HG03520 (cell line): ENCODE measurements around the gene FTO.
"Not testable (repeated sequence)": the region's sequence is repeated elsewhere in the genome, so short reads cannot be mapped to it uniquely, and the experiment has no call there.

ENCODE experiments used
- ATAC-seq: cut with Tn5 transposase; IDR thresholded peaks from one replicate; pipeline ENCODE4 v1.9.1; 2021; ENCODE audit warnings: mild to moderate bottlenecking, moderate library complexity; ENCODE audit not compliant: unreplicated experiment

Gene FTO

GRCh38 chr16:53817812-53818550 lies 114.0 kb downstream of the FTO start:
- ATAC-seq: no peak

DNA sequence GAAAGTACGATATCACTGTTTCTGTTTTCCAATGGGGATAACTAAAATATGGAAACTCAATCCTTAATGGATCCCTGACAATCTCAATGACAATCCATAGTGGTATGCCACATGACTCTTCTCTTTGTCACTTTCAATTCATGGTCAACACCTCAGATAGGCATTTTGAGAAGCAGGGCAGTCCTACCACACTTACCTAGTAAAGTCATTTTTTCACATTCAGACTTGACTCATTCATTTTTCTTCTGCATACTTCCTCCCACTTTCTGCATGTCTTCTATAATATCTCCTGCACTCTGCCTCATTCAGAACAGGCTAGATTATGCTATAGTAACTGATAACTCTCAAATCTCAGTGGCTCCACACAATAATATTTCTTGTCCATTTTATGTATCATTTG lies 117.5 kb downstream of the FTO start:
- ATAC-seq: no peak

DNA sequence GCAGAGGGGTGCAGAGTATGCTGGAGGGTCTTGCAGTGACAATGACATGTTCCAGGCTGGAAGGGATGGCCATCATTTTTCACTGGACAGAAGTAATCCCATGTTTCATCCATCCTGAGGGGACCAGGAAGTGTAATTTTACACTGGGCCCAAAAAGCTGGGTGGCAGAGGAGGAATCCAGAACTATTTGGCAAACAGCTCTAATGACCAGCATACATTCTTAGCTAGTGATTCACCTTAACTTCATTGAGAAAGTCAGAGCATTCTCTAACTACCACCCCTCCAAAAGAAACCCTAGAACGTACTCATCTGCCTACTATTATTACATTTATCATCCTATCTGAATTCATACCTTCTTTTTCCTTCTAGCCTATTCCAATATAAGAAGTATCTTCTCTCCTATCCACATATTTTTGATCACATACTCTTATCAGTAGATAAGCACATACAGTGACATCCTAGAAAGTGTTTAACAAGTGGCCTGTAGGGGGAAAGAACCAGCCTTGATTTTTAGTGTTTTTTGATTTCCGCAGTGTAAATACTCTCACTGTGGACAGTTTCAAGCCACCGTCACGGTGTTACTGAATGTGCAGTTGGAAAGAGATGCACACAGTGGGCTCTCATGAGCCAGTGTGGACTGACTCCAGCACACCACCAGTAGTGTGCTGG lies 118.1 kb downstream of the FTO start:
- no peak for ATAC-seq

GRCh38 chr16:53822936-53823529 lies 119.1 kb downstream of the FTO start:
- no peak for ATAC-seq

- ATAC-seq: no peak
These were observed 122.7 kb downstream of the FTO start for GRCh38 chr16:53826658-53827057.

GRCh38 chr16:53827741-53828140 lies 123.8 kb downstream of the FTO start:
- no peak for ATAC-seq

GRCh38 chr16:53829186-53829747 lies 125.3 kb downstream of the FTO start:
- no peak for ATAC-seq

GRCh38 chr16:53832896-53833544 lies 129.1 kb downstream of the FTO start:
- no peak for ATAC-seq

DNA sequence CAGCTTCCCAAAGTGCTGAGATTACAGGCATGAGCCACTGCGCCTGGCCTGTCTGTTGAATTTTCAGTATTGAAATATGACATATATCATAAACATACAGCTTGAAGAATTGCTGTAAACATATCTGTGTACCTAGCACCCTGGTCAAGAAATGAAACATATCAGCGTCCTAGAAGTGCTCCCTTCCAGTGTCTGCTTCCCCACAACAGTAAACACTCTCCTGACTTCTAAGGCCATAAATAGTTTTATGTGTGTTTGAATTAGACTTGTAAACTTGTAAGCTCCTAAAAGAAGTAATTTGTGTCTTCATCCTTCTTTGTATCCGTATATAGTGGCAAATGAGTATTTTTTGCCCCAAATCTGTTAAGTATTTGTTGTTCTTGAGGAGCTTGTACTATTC lies 132.2 kb downstream of the FTO start:
- ATAC-seq: no peak

DNA sequence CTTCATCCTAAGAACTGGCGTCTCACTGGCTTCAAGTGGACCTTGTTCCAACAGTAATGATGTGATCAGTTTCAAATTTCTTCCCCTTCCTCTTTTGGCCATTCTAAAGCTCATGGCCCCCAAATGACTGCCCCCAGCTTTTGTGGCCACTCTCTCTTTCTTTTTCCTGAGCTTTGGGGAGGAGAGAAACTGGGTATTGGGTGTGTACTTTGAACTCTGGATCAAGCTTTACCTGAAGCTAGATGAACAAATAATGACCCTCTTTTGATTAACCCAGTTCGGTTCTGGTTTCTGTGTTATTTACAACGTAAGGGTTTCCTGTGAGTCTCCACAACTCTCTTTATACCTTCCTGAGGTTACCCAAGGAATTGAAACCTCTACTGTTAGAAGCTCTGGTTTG lies 132.7 kb downstream of the FTO start:
- no peak for ATAC-seq

DNA sequence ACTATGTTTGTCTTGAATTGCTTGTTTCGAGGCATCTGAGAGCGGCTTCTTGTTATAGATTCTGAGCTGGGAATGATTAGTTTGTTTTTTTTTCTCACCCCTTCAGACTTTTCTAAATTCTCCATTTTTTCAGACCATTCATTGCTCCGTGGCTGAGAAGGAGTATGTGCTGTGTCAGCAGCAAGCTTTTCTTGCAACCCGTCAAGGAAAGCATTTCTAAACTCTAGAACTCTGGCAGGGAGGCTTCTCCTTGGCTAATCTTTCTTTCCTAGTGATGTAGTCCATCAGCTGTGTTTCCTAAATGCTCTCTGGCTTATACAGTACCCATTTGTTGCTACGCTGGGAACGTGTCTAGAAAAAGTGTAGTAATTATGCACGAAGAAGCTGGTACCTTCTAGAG lies 133.5 kb downstream of the FTO start:
- no peak for ATAC-seq

GRCh38 chr16:53839150-53839549 lies 135.2 kb downstream of the FTO start:
- ATAC-seq: no peak

DNA sequence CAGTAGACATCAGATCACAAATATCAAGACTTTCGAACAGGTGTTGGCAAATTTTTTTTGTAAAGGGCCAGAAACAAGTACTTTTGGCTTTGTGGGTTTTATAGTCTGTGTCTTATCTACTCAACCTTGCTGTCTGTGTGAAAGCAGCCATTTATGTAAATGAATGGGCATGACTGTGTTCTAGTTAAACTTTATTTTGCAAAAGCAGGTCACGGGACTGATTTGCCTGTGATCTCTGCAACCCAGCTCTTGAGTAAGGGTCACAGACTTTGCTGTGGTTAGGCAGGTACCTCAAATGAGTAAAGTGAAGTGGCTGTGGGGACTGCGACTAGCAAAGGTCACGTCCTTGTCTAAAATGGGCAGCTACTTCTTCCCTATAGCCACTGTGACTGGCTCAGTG lies 136.5 kb downstream of the FTO start:
- no peak for ATAC-seq

- no peak for ATAC-seq
These were observed 137.9 kb downstream of the FTO start for GRCh38 chr16:53841884-53842283.

- ATAC-seq: no peak
These were observed 139.1 kb downstream of the FTO start for GRCh38 chr16:53843084-53843483.

DNA sequence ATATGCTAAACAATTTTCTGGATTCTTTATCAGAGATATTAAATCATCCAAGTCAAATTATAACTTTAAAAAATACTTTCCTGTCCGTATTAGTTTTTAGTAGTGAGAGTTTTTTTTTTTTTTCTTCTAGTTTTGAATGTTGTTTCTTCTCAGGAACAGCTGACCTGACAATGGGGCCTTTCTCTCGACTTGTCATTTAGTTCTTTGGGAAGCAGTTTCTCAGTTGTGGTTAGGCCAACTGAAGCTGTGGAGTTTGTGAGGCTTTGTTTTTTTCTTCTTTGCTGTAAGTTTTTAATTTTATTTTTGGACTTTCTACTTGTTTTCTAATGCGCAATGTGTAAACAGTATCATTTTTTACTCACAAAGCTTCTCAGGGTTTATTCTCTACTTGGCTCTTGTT lies 140.8 kb downstream of the FTO start:
- no peak for ATAC-seq

DNA sequence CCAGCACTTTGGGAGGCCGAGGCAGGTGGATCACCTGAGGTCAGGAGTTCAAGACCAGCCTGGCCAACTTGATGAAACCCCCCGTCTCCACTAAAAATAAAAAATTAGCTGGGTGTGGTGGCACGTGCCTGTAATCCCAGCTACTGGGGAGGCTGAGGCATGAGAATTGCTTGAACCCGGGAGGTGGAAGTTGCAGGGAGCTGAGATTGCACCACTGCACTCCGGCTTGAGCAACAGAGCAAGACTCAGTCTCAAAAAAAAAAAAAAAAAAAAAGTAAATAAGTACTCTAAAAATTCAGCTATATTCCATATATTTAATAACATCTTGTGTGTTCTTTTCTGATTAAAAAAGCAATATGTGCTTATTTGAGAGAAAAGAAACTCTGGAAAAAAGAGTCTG lies 142.6 kb downstream of the FTO start:
- not testable (repeated sequence) for ATAC-seq

- no peak for ATAC-seq
These were observed 143.0 kb downstream of the FTO start for GRCh38 chr16:53846971-53847370.

DNA sequence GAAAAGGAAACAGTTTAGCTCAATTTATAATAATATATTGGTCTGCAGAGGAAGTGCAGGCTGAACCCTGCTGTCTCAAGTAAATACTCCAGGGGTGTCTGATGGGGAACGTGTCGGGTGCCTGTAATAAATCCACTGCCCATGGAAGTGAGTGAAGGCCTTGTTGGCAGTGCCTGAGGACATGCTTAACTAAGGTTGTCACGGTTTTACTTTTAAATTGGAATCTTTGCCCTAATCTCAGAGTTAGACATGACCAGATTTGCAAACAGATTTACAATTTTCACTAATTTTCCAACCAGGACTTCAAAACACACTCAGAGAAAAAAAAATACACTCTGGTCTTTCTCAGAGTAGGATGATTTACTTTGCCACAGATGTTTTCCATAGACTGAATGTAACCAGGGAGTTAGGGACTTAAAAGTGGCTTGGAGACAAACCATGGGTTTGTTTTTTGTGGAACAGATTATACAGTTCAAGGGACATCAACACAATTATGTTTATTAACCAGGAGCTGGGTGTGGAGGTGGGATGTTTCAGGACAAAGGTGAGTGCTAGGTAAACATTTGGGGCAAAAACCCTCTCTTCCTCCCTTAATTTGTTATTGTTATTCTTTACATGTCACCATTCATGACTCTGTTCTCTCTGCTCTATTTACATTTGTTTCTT lies 144.5 kb downstream of the FTO start:
- no peak for ATAC-seq

DNA sequence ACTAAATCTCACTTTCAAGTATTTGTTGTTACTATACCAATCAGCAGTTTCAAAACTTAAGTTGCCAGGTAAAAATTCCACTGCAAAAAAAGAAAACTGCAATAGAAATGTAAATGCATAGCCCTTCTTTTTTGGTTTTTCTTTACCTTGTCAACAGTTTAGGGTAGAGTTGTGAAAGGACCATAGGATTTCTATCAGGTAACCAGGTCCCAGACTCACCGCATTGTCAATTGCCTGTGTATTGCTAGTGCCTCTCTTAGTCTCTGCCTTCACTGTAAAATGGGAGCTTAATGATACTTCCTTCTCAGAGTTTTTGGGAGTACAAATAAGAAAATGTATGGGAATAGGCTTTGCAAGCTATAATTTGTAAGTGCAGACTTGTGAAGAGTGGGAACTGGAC lies 145.0 kb downstream of the FTO start:
- ATAC-seq: no peak

DNA sequence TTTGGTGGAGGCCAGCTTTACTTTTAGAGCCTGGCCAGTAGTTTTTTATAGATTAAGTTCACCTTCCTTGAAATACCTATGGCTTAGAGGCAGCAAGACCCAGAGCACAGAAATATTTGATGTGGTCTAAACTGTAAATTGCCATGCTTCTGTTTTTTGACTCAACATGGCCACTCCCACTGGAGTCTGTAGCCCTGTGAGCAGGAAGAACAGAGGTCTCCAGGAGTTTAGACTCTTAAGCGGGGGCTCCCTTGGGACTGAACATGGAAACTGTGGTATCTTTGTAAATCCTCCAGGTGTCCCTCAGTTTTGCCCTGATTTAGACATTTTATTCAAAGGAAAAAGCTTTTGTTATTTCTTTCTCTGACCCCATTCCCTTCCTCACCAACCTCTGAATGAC lies 145.6 kb downstream of the FTO start:
- ATAC-seq: no peak
